Kidney (tissue), 14 donors: ENCODE results near the gene VWA8. TPM values are rescaled to one million over a fixed set of nuclear protein-coding genes. Genes with fewer than 3 reads are reported as not detected.

Source experiments
- DNase-seq, 5 donors: peaks; one replicate each; pipeline ENCODE4 v3.0.0-alpha.2; 2013 to 2020
- FAIRE-seq: peaks from 2 replicates; lab custom pipeline; 2012; peaks lifted over from hg19 to GRCh38; lab: Jason Lieb, UNC
- H3K27ac ChIP-seq, 2 donors: one replicate each; pipeline ENCODE4 v1.7.0; 2013; ENCODE audit warnings: low read depth in 2 of 2, low read length in 2 of 2, inconsistent platforms in 1 of 2
- H3K27me3 ChIP-seq: one replicate; pipeline ENCODE4 v1.7.1; 2013; ENCODE audit warnings: low read length, inconsistent platforms; ENCODE audit not compliant: control insufficient read depth, insufficient read depth
- H3K36me3 ChIP-seq, 3 donors: one replicate each; pipeline versions ENCODE4 v1.7.0 to v1.7.1; 2013; ENCODE audit warnings: low read length in 3 of 3, control low read depth in 1 of 3, inconsistent platforms in 1 of 3; ENCODE audit not compliant: insufficient read depth in 3 of 3, control insufficient read depth in 2 of 3
- H3K4me1 ChIP-seq, 3 donors: one replicate each; pipeline versions ENCODE4 v1.7.0 to v1.7.1; 2013; ENCODE audit warnings: low read length in 3 of 3, inconsistent platforms in 1 of 3, low read depth in 1 of 3; ENCODE audit not compliant: control insufficient read depth in 2 of 3, insufficient read depth in 2 of 3
- H3K4me3 ChIP-seq, 3 donors: one replicate each; pipeline versions ENCODE4 v1.7.0 to v1.8.1; 2013; ENCODE audit warnings: low read length in 3 of 3, control low read depth in 1 of 3, inconsistent platforms in 1 of 3
- H3K9ac ChIP-seq, 3 donors: one replicate each; pipeline versions ENCODE4 v1.7.0 to v1.7.1; 2013; ENCODE audit warnings: low read length in 3 of 3, control low read depth in 1 of 3, inconsistent platforms in 1 of 3
- H3K9me3 ChIP-seq, 3 donors: one replicate each; pipeline versions ENCODE4 v1.7.0 to v1.7.1; 2013; ENCODE audit warnings: low read length in 3 of 3, control low read depth in 1 of 3, inconsistent platforms in 1 of 3; ENCODE audit not compliant: control insufficient read depth in 2 of 3, insufficient read depth in 1 of 3
- CTCF ChIP-seq: IDR thresholded peaks from 3 replicates; pipeline ENCODE4 v1.5.1; 2012; ENCODE audit warnings: mild to moderate bottlenecking, moderate library complexity, borderline replicate concordance; ENCODE audit not compliant: insufficient read depth; ENCODE audit errors: extremely low read depth
- intact Hi-C: fragments of 100-400 bp; cut with DNase I; formaldehyde crosslinking; loops from one replicate; pipeline ENCODE4 v1.11.1; 2022
- polyA plus RNA-seq: library from polyadenylated mRNA; stranded (reverse); fragments of 350-450 nt; fragmentation: Illumina TruSeq; extraction: RNeasy Lipid Tissue Mini Kit (QIAGEN cat#74804); gene quantifications from one replicate; pipeline ENCODE4 v1.2.3, GENCODE V29; 2014; ENCODE audit warnings: low read depth, low replicate concordance; ENCODE audit not compliant: insufficient read depth
- total RNA-seq: library from RNA; stranded (reverse); fragmentation: NEBNext Ultra II Directional; extraction: Animal tissue kit (Norgen Biotek cat#: 25700); gene quantifications from one replicate; pipeline ENCODE4 v1.2.1, GENCODE V29; 2021
- donor health status: control.
- donor health status: control.
- donor health status: control.
- donor health status: control.
- donor health status: control.
- donor health status: DM: yes; HTN: yes; CAD: no.
- donor health status: Normal renal cell carcinoma (clear cell type).

The VWA8 gene
- total and polyA plus RNA-seq, 2 donors from 2014 or later: 6.4 to 21.3 TPM

GRCh38 chr13:41833201-41833600 lies 127.7 kb downstream of the VWA8 start:
- Histone ChIP-seq H3K4me3 (no peak overlapping the region), H3K4me1 (peaks cover 0 to 4% (median 0%) of the 10 kb centered on the region in 3 donors), H3K27me3 (no peaks in the 10 kb centered on the region), H3K9ac (no peak overlapping the region), H3K27ac (no peak overlapping the region), H3K36me3 (peaks cover 0 to 5% (median 3%) of the 10 kb centered on the region in 3 donors), H3K9me3 (no peaks in the 10 kb centered on the region)
- FAIRE-seq (no peak), DNase-seq (no peak)
- no peak for TF ChIP-seq CTCF
- intact Hi-C loops: no loop called here

- Histone ChIP-seq H3K4me1 (peaks cover 0 to 4% (median 0%) of the 10 kb centered on the region in 3 donors), H3K27ac (no peak overlapping the region), H3K9ac (no peak overlapping the region), H3K9me3 (no peaks in the 10 kb centered on the region), H3K27me3 (no peaks in the 10 kb centered on the region), H3K4me3 (no peak overlapping the region), H3K36me3 (no peaks in the 10 kb centered on the region)
- TF ChIP-seq CTCF: no peak
- FAIRE-seq (peak; percentile 52), DNase-seq (no peak)
- intact Hi-C loops: no loop called here
These were observed 133.2 kb downstream of the VWA8 start for GRCh38 chr13:41827507-41828213.

GRCh38 chr13:41825691-41826090 lies 135.2 kb downstream of the VWA8 start:
- intact Hi-C loops: no loop called here
- TF ChIP-seq CTCF: no peak
- no peaks in the 10 kb centered on the region for H3K9me3 ChIP-seq
- no peak overlapping the region for H3K4me3 ChIP-seq
- H3K27me3 ChIP-seq: no peaks in the 10 kb centered on the region
- no peak overlapping the region for H3K27ac ChIP-seq
- no peak overlapping the region for H3K9ac ChIP-seq
- H3K4me1 ChIP-seq: peaks cover 0 to 4% (median 0%) of the 10 kb centered on the region in 3 donors
- no peak for FAIRE-seq
- H3K36me3 ChIP-seq: no peaks in the 10 kb centered on the region
- DNase-seq: no peak

GRCh38 chr13:41823476-41823875 lies 137.4 kb downstream of the VWA8 start:
- no peak for DNase-seq

More at GRCh38 chr13:41823476-41823875, 137.4 kb downstream of the VWA8 start:
- FAIRE-seq: no peak
- intact Hi-C loops: no loop called here
- TF ChIP-seq CTCF: no peak
- peaks cover 0 to 4% (median 0%) of the 10 kb centered on the region in 3 donors for H3K4me1 ChIP-seq
- H3K27me3 ChIP-seq: no peaks in the 10 kb centered on the region
- no peak overlapping the region for H3K27ac ChIP-seq
- no peak overlapping the region for H3K9ac ChIP-seq
- no peaks in the 10 kb centered on the region for H3K9me3 ChIP-seq
- H3K4me3 ChIP-seq: no peak overlapping the region
- peaks cover 0 to 3% (median 0%) of the 10 kb centered on the region in 3 donors for H3K36me3 ChIP-seq
